HG03565 (cell line): ENCODE results near the gene CFAP45.
A peak's percentile ranks its signal among the peaks of the same experiment; 100 is the strongest.
"Not testable (repeated sequence)": the region's sequence is repeated elsewhere in the genome, so short reads cannot be mapped to it uniquely, and the experiment has no call there.

ENCODE experiments used
- ATAC-seq: cut with Tn5 transposase; IDR thresholded peaks from one replicate; pipeline ENCODE4 v1.9.1; 2021; ENCODE audit warnings: mild to moderate bottlenecking, moderate library complexity; ENCODE audit not compliant: unreplicated experiment

Gene CFAP45

DNA sequence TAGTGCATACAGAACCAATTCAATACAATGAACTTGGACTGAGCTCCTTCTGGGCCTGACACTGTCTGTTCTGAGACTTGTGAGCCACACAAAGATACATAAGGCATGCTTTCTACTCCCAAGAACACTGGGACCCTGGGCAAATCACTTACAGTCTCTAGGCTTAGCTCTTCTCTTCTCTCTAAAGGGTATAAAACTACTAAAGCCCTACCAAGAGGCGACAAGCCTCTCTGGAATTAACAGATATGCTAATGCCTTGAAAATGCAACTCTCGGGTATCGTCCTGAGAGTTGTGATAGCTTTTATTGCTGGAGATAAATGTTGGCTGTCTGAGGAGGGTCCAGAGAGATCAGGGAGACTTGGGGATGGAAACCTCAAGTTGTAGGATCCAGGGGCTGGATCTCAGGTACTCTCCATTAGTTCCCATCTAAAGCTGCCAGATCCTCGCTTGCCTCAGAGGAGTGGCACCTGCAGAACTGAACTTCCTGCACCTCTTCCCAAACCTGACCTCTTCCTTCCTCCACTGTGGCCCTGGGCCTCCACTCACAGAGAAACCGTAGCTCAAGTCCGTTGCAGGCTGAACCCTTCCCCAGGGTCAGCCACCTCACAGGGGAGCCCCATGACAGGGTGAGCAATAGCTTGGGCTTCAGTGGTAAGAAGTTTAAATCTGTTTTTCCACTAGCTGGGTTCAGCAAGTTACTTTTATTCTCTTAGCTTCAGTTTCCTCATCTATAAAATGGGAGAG is 11.5 kb upstream of the CFAP45 start:
- ATAC-seq, result no peak

DNA sequence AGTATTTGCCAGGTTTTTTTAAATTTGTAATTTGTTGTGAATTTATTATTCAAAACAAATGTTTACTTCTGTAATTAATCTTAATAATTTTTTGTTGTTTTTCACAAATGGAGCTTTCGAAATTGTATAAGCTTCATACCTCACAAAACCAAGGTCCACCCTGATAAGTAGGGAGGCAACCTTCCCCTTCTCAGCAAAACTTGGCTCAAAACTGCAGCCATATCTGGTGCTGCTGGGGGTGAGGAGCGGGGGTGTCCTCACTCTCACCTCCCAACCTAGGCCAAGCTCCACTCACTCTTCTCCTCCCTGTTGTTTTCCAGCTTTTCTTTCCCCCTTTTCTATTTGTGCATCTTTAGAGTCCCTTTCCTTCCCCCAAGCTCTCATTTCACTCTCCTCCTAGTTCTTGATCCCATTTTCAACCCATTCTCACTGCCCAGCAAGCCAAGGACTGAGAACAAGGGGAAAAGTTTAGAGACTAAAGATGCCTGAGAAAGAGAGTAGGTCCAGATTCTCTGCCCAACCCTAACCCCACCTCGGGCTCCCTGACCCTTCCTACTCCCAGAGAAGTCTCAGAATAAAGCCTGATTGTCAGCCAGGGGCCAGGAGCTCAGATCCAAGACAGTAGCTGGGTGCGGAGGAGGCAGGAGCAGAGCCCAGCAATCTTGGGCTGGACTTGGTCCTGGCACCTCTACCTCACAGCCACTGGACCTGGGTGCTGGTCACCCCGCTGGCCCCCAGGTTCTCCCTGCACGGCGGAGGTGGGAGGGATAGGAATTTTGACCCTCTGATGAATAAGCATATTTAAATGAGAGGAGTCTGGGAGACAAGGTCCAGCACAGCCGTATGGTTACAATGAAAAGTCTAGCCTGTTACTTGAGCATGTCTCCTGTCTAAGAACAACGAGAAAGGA is 8.3 kb upstream of the CFAP45 start:
- no peak for ATAC-seq

DNA sequence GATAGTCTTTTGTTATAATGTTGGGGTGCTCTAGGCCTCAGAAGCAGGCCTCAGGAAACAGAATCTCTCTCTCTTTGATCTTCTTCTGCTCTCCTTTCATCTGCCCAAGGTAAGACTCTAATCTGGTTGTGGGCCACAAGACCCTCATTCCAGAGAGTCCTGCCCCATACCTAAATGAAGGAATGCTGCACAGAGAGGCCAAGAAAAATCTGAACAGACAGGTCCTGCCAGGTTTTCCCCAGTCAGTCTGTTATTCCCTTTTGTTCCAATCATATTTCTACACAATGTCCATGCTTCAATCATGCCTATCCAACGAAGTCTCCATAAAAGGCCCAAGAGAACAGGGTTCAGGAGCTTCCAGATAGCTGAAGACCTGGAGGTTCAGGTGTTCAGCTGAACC is 7.0 kb upstream of the CFAP45 start:
- no peak for ATAC-seq

DNA sequence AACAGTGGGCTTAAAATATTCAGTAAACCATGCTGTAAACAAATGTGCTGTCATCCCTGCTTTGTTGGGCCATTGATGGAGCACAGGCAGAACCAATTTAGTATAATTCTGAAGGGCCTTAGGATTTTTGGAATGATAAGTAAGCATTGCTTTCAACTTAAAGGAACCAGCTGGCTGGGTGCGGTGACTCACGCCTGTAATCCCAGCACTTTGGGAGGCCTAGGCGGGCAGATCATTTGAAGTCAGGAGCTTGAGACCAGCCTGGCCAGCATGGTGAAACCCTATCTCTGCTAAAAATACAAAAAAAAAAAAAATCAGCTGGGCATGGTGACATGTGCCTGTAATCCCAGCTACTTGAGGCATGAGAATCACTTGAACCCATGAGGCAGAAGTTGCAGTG is 4.1 kb upstream of the CFAP45 start:
- not testable (repeated sequence) for ATAC-seq

DNA sequence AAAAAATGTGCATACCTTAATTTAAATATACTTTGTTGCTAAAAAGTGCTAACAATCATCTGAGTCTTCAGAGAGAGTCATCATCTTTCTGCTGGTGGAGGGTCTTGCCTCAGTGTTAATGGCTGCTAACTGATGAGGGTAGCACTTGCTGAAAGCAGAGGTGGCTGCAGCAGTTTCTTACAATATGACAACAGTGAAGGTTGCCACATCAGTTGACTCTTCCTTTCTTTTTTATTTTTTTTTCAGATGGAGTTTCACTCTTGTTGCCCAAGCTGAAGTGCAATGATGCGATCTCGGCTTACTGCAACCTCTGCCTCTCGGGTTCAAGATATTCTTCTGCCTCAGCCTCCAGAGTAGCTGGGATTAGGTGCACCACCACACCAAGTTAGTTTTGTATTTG is 2.6 kb upstream of the CFAP45 start:
- ATAC-seq, result no peak

DNA sequence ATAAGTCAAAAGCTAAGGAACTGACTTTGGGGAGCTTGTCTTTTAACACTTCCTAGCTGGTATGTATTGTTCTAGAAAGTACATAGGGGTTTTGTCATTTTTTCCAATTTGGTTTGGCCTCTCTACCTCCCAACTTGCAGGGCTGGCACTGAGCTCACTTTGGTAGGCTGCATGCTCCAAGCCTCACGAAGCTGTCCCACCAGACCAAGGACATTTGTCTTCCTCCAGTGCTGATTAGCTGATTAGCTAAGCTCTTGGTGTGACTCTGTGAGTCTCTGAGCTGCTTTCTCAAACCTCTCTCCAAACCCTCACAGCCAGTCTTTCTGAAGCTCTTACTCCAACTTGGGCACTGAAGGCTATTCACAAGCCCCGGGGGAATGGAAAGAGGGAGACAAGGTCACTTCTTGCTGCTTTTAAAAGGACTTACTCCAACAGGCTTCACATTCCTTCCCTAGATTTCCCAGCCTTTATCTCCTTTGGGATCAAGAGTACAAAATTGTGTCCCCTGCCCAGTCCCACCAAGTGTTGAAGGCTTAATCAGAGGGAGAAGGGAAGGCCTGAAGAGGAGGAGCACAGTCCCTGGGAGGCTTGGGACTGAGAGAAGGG is 893 bp upstream of the CFAP45 start:
- no peak for ATAC-seq

DNA sequence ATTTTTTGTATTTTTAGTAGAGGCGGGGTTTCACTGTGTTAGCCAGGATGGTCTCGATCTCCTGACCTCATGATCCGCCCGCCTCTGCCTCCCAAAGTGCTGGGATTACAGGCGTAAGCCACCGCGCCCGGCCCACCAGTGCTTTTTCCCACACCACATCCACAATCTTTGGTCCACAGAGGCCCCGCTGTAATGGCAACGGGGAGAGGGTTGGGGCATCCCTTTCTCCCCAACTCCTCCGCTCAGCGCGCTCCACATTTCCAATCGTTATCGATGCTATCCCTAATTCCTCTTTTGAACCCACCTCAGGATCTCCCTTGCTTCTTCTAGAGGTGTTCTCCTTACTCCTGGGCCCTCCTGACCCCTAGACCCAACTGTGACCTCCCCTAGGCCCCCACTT is 331 bp downstream of the CFAP45 start:
- ATAC-seq, result not testable (repeated sequence)

DNA sequence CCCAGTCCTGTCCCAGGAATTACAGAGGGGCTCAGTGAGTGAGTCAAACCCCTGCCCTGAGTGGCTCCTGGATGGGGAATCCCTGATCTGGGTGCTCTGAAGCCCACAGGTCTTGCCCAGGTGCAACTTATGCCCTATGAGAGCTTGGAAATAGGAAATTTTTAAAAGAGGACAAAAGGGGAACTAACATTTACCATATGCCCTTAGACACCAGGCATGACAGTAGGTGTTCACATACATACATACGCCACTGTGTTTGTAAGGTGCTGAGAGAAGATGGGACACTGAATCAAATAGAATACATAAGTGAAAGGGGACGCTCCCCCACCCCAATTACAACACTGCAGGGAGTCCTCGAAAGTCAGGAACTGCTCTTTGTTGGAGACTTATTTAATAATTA is 1.4 kb downstream of the CFAP45 start:
- no peak for ATAC-seq

DNA sequence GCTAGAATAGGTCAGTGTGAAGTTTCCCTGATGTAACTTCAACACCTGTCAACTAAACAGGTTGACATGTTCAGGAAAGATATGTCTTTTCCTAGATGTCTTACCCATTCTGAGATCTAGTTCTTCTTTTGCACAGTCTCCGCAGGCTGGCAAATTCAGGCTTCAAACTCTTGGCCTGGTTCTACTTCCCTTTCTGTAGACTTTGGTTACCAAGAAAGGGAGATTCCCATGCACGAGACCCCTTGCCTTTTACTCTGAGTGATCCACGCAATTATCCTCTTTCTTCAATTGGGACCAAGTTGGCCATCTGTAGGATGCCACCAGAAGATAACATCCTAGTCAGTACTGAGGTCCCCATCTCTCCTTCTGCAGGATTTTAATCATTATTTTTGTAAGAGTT is 2.0 kb downstream of the CFAP45 start:
- ATAC-seq, result no peak

DNA sequence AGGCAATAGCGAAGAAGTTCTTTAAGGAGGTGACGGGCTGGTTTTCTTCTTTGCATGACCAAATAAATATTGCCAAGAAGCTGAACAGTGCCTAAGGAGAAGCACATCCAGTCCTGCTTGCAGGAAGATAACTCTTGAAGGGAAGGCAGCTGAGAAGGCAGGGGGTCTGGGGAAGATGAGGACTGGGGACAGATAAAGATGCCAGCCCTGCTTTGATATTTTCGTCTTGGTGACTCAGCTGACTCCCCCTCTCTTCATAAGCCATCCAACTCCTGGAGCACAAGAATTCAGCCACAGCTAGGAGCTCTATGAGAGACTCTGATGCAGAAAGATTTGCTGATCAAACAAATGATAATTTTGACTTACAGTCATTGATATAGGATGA is 3.4 kb downstream of the CFAP45 start:
- no peak for ATAC-seq

DNA sequence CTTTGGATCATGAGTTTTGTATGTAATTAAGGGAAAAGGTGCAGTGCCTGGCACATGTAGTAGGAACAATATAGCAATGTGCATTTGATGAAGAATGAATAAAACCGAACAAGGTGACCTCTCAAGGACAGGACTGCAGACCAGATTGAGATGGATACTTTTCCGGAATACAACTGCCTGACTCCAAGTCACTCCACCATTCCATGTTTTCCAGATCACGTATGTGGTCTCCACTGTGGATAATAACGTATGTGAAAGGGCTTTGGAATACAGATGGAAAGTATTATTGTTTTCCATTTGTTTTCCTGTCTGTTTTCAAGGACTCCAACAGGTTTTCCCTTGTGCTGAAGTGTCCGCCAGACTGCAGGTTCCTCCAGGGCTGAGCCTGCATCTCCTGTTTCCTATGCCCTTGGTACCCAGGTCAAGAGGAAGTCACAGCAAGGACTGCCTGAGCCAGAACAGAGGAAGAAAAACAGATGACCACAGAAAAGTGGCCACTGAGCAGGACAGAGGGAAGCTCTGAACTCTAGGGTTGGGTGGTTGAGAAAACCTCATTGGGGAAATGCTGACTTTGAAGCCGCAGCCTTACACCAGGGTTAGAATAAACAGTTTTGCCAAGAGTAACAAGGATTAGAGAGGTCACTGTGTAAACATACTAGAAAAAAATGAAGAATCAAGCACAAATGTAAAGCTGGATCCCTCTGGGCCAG is 4.0 kb downstream of the CFAP45 start:
- ATAC-seq, result no peak

DNA sequence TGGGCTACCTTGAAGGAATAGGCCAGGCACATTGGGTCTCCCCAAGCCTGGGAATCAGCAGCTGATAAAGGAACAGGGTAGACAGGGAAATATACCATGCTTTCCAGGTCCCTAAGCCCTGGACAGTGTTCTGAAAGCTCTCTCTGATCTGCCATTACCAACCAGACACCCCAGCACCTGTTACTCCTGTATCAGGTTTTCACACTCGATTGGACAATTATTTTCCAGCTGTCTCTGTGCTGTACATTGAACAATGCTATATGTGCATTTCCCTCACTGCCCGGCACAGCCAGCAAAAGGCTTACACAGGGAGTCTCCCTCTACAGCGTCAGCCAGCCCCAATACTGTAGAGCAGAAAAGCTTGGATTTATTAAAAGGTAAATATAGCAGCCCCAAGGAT is 4.7 kb downstream of the CFAP45 start:
- ATAC-seq, result no peak

DNA sequence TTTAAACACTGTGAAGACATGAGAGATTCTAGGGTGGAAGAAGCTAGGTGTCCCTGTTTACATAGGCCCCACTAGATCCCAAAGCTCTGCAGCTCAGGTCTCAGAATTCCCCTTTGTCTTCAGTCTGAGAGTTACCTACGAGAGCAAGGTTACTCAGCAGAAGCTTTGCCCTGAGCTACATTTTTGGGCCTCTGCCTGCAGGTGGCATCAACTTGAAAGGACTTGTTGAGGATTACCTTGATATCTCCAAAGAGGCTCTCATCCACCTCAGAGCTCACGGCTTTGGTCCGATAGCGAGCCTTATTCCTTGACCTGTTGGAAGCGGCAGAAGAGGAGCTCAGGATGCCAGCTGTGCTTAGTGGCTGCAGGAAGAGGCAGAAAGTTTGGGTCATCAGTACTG is 7.0 kb downstream of the CFAP45 start:
- no peak for ATAC-seq

DNA sequence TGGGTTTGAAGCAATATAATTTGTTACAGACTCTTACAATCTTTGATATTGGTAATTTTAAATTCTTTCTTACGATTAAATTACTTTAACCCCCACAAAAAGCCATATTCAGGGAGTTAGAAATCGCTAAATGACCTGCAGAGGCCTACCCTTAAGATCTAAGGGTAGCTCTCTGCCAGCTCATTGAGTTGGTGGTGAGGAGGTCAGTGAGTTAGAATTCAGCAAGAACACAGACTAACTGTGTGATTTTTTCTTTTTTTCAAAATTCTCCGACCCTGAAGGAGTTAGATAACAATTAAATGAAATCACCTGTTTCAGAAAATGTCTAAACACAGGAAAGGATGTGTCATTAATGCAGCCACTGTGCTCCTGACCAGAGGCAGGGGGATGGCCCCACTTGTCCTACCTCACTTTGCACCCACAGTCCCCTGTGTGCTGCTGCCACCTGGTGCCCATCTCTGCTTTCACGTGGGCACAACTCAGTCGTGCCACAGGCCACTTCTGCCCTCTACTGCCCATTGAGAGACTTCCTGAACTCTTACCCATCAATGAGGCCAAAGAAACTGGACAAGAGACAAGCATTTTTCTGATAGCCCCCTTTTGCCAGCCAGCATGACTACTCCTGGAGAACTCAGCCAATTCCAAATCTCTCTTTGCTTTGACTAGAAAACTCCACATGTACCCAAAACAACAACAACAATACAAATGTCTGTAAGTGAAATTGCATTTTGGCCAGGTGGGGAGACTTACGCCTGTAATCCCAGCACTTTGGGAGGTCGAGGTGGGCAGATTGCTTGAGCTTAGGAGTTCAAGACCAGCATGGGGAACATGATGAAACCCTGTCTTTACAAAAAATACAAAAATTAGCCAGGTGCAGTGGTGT is 8.4 kb downstream of the CFAP45 start:
- ATAC-seq, result peak; percentile 65

DNA sequence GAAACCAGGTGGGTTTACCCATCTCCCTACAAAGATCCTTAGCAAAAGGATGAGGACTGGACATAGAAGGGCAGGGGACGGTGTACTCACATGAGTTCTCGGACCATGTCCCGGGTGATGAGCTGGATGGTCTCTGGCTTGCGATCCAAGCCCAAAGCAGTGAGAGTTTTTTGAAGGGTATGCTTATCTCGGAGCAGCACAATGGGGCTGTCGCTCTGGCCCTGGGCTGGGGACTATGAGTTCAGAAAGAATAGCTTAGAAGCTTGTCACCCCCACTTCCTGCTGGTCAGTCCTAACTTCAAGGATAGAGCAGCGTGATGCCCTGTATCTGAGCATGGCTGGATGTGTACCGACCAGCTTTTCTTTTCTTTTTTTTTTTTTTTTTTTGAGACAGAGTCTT is 9.6 kb downstream of the CFAP45 start:
- no peak for ATAC-seq

DNA sequence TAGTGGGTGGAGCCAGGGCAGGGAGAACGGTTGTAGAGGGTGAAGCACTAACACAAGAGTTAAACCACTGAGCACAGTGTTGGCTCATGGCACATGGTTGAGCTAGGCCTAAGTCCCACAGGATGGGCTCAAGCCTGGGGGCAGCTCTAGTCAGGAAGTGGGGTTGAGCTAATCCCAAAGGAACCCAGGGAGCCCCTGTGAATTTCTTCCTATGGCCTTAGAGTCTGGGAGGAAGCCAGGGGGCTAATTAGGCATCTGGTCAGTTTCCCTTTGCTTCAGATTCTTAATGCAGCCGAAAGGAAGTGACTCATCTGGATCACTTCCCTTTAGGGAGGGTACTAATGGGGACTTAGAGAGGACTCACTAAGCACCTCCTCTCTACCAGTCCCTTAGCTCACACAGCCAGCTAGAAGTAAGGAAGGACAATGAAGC is 10.1 kb downstream of the CFAP45 start:
- peak; percentile 86 for ATAC-seq

DNA sequence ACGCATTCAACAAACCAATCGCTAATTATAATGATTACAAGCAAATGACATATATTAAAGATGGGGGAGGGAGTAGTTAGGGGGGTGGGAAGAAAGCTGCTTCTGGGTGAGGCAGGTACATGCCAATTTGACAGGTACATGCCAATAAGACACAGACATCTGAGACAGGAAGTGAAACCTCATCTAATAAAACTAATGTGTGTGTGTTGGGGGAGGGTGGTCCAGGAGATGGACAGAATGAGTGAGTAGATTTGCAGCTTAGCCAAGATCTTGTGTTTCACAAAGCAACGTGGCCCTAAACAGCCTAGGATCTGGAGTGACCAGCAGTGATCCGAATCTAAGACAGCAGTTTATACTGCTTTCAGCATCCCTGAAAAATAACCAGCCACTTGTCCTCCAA is 10.8 kb downstream of the CFAP45 start:
- ATAC-seq, result no peak

DNA sequence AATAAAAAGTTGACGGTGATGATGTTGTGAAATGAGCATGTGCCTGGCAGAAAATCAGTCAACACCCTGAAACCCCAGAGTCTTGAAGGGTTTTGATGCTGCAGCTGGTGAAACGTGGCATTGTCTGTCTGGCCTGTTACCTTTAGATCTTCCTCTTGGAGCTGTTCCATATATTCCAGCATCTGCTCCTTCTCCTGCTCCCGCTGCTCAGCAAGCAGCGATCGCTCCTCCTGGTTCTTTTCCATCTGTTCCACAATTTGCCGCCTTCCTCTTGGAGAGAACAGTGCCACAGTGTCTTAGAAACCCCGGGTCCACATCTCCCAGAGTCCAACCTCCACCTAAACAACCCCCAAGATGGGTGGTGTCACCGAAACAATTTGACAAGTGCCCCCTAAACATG is 15.7 kb downstream of the CFAP45 start:
- no peak for ATAC-seq

DNA sequence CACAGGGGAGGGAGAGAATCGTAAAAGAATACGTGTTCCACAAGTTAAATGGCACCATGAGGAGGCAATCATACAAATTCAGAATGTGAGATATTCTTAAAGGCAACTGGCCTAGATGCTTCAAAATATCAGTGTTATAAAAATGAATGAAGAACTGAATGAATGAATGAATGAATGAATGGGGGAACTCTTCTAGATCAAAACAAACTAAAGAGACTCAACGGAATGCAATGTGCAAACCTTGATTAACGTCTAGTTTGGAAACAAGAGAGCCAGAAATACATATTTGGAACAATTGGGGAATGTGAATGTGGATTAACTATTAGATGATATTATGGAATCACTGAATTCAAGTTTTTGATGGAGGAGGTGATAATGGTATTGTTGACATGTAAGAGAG is 16.8 kb downstream of the CFAP45 start:
- ATAC-seq, result no peak

DNA sequence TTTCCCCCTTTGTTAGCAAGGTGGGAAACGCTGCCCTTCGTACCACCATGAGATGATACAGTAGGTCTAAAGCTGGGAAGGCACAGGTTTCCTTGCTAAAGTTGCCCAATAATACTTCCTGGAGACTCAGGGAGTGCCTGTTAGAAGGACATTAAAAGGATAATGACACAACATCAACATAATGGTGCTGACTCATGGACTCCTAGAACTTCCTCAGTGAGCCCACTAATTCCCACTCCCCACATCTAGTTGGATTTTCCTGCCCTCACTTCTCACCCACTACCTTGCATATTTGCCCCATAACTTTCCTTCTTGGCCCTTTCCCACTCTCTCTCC is 17.5 kb downstream of the CFAP45 start:
- ATAC-seq, result no peak
